Esophagus squamous epithelium (tissue), 5 donors: Measurements from ENCODE around the gene FGF3. TPM values are rescaled to one million over a fixed set of nuclear protein-coding genes. Genes with fewer than 3 reads are reported as not detected.

ENCODE experiments used
- DNase-seq: peaks from one replicate; lab custom pipeline; 2025; lab: John Stamatoyannopoulos, UW
- H3K27ac ChIP-seq, 4 donors: fragments of 200-600 bp; sonication (generic); one replicate each; pipeline ENCODE4 v1.5.1; 2016 to 2019; ENCODE audit warnings: mild to moderate bottlenecking in 1 of 4
- H3K27me3 ChIP-seq, 4 donors: fragments of 200-600 bp; sonication (generic); 1 replicate in 3 of 4; 2 replicates in 1 of 4; pipeline versions ENCODE4 v1.5.1 to v1.6.0; 2017 to 2021; ENCODE audit warnings: antibody characterized with exemption in 1 of 4
- H3K36me3 ChIP-seq, 3 donors: fragments of 200-600 bp; sonication (generic); one replicate each; pipeline ENCODE4 v1.5.1; 2016 to 2019
- H3K4me1 ChIP-seq, 3 donors: fragments of 200-600 bp; sonication (generic); one replicate each; pipeline ENCODE4 v1.5.1; 2017 to 2019
- H3K4me3 ChIP-seq, 4 donors: fragments of 200-600 bp; sonication (generic); 1 replicate in 3 of 4; 2 replicates in 1 of 4; pipeline ENCODE4 v1.5.1; 2016 to 2019; ENCODE audit warnings: mild to moderate bottlenecking in 2 of 4, moderate library complexity in 1 of 4
- H3K9me3 ChIP-seq, 3 donors: fragments of 200-600 bp; sonication (generic); one replicate each; pipeline ENCODE4 v1.5.1; 2016 to 2019
- CTCF ChIP-seq, 6 experiments: fragments of 450-650 bp in 4 of 6; fragments of 200-600 bp in 2 of 6; sonication (generic) in 2 of 6; IDR thresholded peaks; one replicate each; pipeline ENCODE4 v1.5.1; 2016 to 2019; ENCODE audit warnings: antibody characterized with exemption in 6 of 6, mild to moderate bottlenecking in 4 of 6, moderate library complexity in 4 of 6
- POLR2A ChIP-seq, 4 donors: fragments of 450-650 bp; IDR thresholded peaks; one replicate each; pipeline ENCODE4 v1.6.1; 2017; ENCODE audit warnings: antibody characterized with exemption in 4 of 4, mild to moderate bottlenecking in 4 of 4, moderate library complexity in 3 of 4
- WGBS, 2 donors: methylation state at CpG; one replicate each; pipeline ENCODE4 v1.1.5; 2018; 5-methylcytosine and 5-hydroxymethylcytosine counted together
- intact Hi-C: fragments of 100-400 bp; cut with DNase I; formaldehyde crosslinking; loops from one replicate; pipeline ENCODE4 v1.15.0; 2022
- total RNA-seq, 4 donors: library from RNA; depleted of rRNA; stranded (reverse); fragments of >200 nt; gene quantifications; one replicate each; pipeline ENCODE4 v1.1.0, GENCODE V29; 2016
- donor health status: DM: yes; HTN: yes; CAD: no.

Gene FGF3
- total RNA-seq, 4 donors from 2014 or later: not detected

- H3K36me3 ChIP-seq: no peaks in the 10 kb centered on the region
- no peak overlapping the region for H3K4me3 ChIP-seq
- H3K27me3 ChIP-seq: peaks cover 0 to 82% (median 0%) of the 10 kb centered on the region in 4 donors
- intact Hi-C loops: no loop called here
- no peak for DNase-seq
- no peak overlapping the region for H3K27ac ChIP-seq
- TF ChIP-seq CTCF (IDR thresholded peaks at IDR 0.05) (no peak), POLR2A (IDR thresholded peaks at IDR 0.05) (no peak)
- H3K9me3 ChIP-seq: peaks cover 0 to 5% (median 0%) of the 10 kb centered on the region in 3 donors
- H3K4me1 ChIP-seq: no peaks in the 10 kb centered on the region
- 87 to 92% methylated on average over 11 of the region's 11 CpGs for WGBS, 2 donors
These were observed 10.9 kb upstream of the FGF3 start for GRCh38 chr11:69830086-69830485.

GRCh38 chr11:69828971-69829344 lies 9.7 kb upstream of the FGF3 start:
- Histone ChIP-seq H3K9me3 (peaks cover 0 to 5% (median 0%) of the 10 kb centered on the region in 3 donors), H3K36me3 (no peaks in the 10 kb centered on the region), H3K4me3 (no peak overlapping the region), H3K4me1 (no peaks in the 10 kb centered on the region), H3K27me3 (peaks cover 0 to 82% (median 0%) of the 10 kb centered on the region in 4 donors), H3K27ac (no peak overlapping the region)
- TF ChIP-seq POLR2A (IDR thresholded peaks at IDR 0.05): no peak
- TF ChIP-seq CTCF (IDR thresholded peaks at IDR 0.05): no peak
- intact Hi-C loops: no loop called here
- 83% methylated on average over 1 of the region's 6 CpGs; no CpG with 5 or more reads in 1 of the 2 donors for WGBS, 2 donors
- DNase-seq: no peak

GRCh38 chr11:69828276-69828970 lies 9.2 kb upstream of the FGF3 start:
- no peaks in the 10 kb centered on the region for H3K36me3 ChIP-seq
- intact Hi-C loops: no loop called here
- H3K27me3 ChIP-seq: peaks cover 0 to 82% (median 0%) of the 10 kb centered on the region in 4 donors
- WGBS, 2 donors: 62 to 85% methylated on average over 10 of the region's 12 CpGs
- H3K27ac ChIP-seq: no peak overlapping the region
- no peaks in the 10 kb centered on the region for H3K4me1 ChIP-seq
- no peak for TF ChIP-seq POLR2A (IDR thresholded peaks at IDR 0.05)
- no peak for DNase-seq
- peaks cover 0 to 5% (median 0%) of the 10 kb centered on the region in 3 donors for H3K9me3 ChIP-seq
- H3K4me3 ChIP-seq: no peak overlapping the region

GRCh38 chr11:69826773-69827172 lies 7.6 kb upstream of the FGF3 start:
- Histone ChIP-seq H3K27me3 (peaks cover 0 to 82% (median 1%) of the 10 kb centered on the region in 4 donors), H3K4me1 (no peaks in the 10 kb centered on the region), H3K27ac (no peak overlapping the region), H3K9me3 (peaks cover 0 to 5% (median 0%) of the 10 kb centered on the region in 3 donors), H3K36me3 (no peaks in the 10 kb centered on the region), H3K4me3 (no peak overlapping the region)
- no peak for DNase-seq
- intact Hi-C loops: no loop called here
- TF ChIP-seq CTCF (IDR thresholded peaks at IDR 0.05) (no peak), POLR2A (IDR thresholded peaks at IDR 0.05) (no peak)
- 83 to 93% methylated on average over 9 to 10 of the region's 10 CpGs for WGBS, 2 donors

- intact Hi-C loops: no loop called here
- 20 to 65% methylated on average over 1 to 4 of the region's 8 CpGs for WGBS, 2 donors
- TF ChIP-seq POLR2A (IDR thresholded peaks at IDR 0.05): no peak
- TF ChIP-seq CTCF (IDR thresholded peaks at IDR 0.05): no peak
These were observed 6.7 kb upstream of the FGF3 start for GRCh38 chr11:69825941-69826340.

More at GRCh38 chr11:69825941-69826340, 6.7 kb upstream of the FGF3 start:
- no peaks in the 10 kb centered on the region for H3K4me1 ChIP-seq
- H3K27me3 ChIP-seq: peaks cover 0 to 82% (median 1%) of the 10 kb centered on the region in 4 donors
- H3K4me3 ChIP-seq: no peak overlapping the region
- peaks cover 0 to 5% (median 0%) of the 10 kb centered on the region in 3 donors for H3K9me3 ChIP-seq
- no peak overlapping the region for H3K27ac ChIP-seq
- no peaks in the 10 kb centered on the region for H3K36me3 ChIP-seq
- no peak for DNase-seq
